Mesenchymal stem cell (in vitro differentiated cells and primary cell): ENCODE results near the gene PAQR4.

Experiments
- DNase-seq: peaks from one replicate; pipeline ENCODE4 v3.0.0-alpha.2; 2013
- H2AFZ ChIP-seq: one replicate; pipeline ENCODE4 v1.6.1; 2013; ENCODE audit warnings: low read depth, mild to moderate bottlenecking, control low read depth, inconsistent platforms, low read length, moderate library complexity
- H2AK5ac ChIP-seq: 2 replicates; pipeline ENCODE4 v1.6.1; 2013; ENCODE audit warnings: low read length, moderate library complexity, mild to moderate bottlenecking, inconsistent platforms; ENCODE audit not compliant: severe bottlenecking
- H2BK120ac ChIP-seq: one replicate; pipeline ENCODE4 v1.6.1; 2013; ENCODE audit warnings: low read depth, mild to moderate bottlenecking, inconsistent platforms, low read length, moderate library complexity
- H2BK12ac ChIP-seq, 2 experiments: one replicate each; pipeline ENCODE4 v1.6.1; 2013; ENCODE audit warnings: inconsistent platforms in 2 of 2, low read length in 2 of 2, mild to moderate bottlenecking in 2 of 2, moderate library complexity in 2 of 2, control low read depth in 1 of 2
- H2BK15ac ChIP-seq: one replicate; pipeline ENCODE4 v1.6.1; 2013; ENCODE audit warnings: mild to moderate bottlenecking, low read depth, inconsistent platforms; ENCODE audit not compliant: poor library complexity, severe bottlenecking
- H2BK5ac ChIP-seq: 2 replicates; pipeline ENCODE4 v1.6.1; 2013; ENCODE audit warnings: low read depth, mild to moderate bottlenecking, low read length, control low read depth, inconsistent platforms; ENCODE audit not compliant: poor library complexity, severe bottlenecking
- H3K14ac ChIP-seq, 2 experiments: one replicate each; pipeline ENCODE4 v1.6.1; 2013; ENCODE audit warnings: inconsistent platforms in 2 of 2, low read length in 2 of 2, control low read depth in 1 of 2, mild to moderate bottlenecking in 1 of 2, moderate library complexity in 1 of 2
- H3K18ac ChIP-seq, 2 experiments: one replicate each; pipeline ENCODE4 v1.6.1; 2013; ENCODE audit warnings: inconsistent platforms in 2 of 2, low read length in 2 of 2, control low read depth in 1 of 2, low read depth in 1 of 2, mild to moderate bottlenecking in 1 of 2
- H3K23ac ChIP-seq, 2 experiments: one replicate each; pipeline ENCODE4 v1.6.1; 2013; ENCODE audit warnings: inconsistent platforms in 2 of 2, low read length in 2 of 2, mild to moderate bottlenecking in 2 of 2, moderate library complexity in 2 of 2, control low read depth in 1 of 2
- H3K27ac ChIP-seq: 2 replicates; pipeline ENCODE4 v1.5.1; 2013; ENCODE audit warnings: mild to moderate bottlenecking, moderate library complexity, low read length, control low read depth, inconsistent platforms; ENCODE audit not compliant: poor library complexity, severe bottlenecking
- H3K27me3 ChIP-seq, 2 experiments: 2 replicates each; pipeline versions ENCODE4 v1.6.1 to v1.7.0; 2013; ENCODE audit warnings: low read length in 2 of 2, mild to moderate bottlenecking in 2 of 2, moderate library complexity in 2 of 2, control low read depth in 1 of 2, inconsistent platforms in 1 of 2; ENCODE audit not compliant: control insufficient read depth in 1 of 2, insufficient read depth in 1 of 2
- H3K36me3 ChIP-seq, 2 experiments: 2 replicates each; pipeline versions ENCODE4 v1.6.1 to v1.7.0; 2013; ENCODE audit warnings: low read length in 2 of 2, control low read depth in 1 of 2, inconsistent platforms in 1 of 2, low read depth in 1 of 2, mild to moderate bottlenecking in 1 of 2; ENCODE audit not compliant: insufficient read depth in 2 of 2, control insufficient read depth in 1 of 2
- H3K4ac ChIP-seq, 2 experiments: one replicate each; pipeline ENCODE4 v1.6.1; 2013; ENCODE audit warnings: inconsistent platforms in 2 of 2, low read length in 2 of 2, mild to moderate bottlenecking in 2 of 2, moderate library complexity in 2 of 2, control low read depth in 1 of 2, low read depth in 1 of 2
- H3K4me1 ChIP-seq: 2 replicates; pipeline ENCODE4 v1.6.1; 2013; ENCODE audit warnings: low read depth, low read length, control low read depth; ENCODE audit not compliant: control insufficient read depth, insufficient read depth
- H3K4me2 ChIP-seq: 2 replicates; pipeline ENCODE4 v1.6.1; 2013; ENCODE audit warnings: low read length, mild to moderate bottlenecking, inconsistent platforms; ENCODE audit not compliant: poor library complexity, severe bottlenecking
- H3K4me3 ChIP-seq, 2 experiments: 2 replicates each; pipeline versions ENCODE4 v1.5.1 to v1.7.0; 2013; ENCODE audit warnings: low read length in 2 of 2, mild to moderate bottlenecking in 2 of 2, control low read depth in 1 of 2, low read depth in 1 of 2; ENCODE audit not compliant: insufficient read depth in 1 of 2
- H3K79me1 ChIP-seq: replicated peaks from 2 replicates; pipeline ENCODE4 v1.6.1; 2013; ENCODE audit warnings: mild to moderate bottlenecking, control low read depth, low read length, inconsistent platforms; ENCODE audit not compliant: poor library complexity, severe bottlenecking
- H3K9ac ChIP-seq: 2 replicates; pipeline ENCODE4 v1.7.0; 2013; ENCODE audit warnings: mild to moderate bottlenecking, low read length, moderate library complexity
- H3K9me3 ChIP-seq: 2 replicates; pipeline ENCODE4 v1.7.0; 2013; ENCODE audit warnings: mild to moderate bottlenecking, low read length; ENCODE audit not compliant: control insufficient read depth
- H4K8ac ChIP-seq: one replicate; pipeline ENCODE4 v1.6.1; 2013; ENCODE audit warnings: inconsistent platforms, mild to moderate bottlenecking, low read length, moderate library complexity
- H4K91ac ChIP-seq: one replicate; pipeline ENCODE4 v1.6.1; 2013; ENCODE audit warnings: mild to moderate bottlenecking, low read length, inconsistent platforms
- whole genome bisulfite sequencing: methylation state at CpG from one replicate; pipeline ENCODE4 v1.1.7; 2013; ENCODE audit warnings: mixed read lengths; 5-methylcytosine and 5-hydroxymethylcytosine counted together

PAQR4 gene

GRCh38 chr16:2949705-2950352 is 19.3 kb upstream of the PAQR4 start:
- no peak overlapping the region for H3K23ac ChIP-seq
- DNase-seq = no peak
- no peak overlapping the region for H3K9ac ChIP-seq
- no peak overlapping the region for H4K91ac ChIP-seq
- H2AFZ ChIP-seq = no peak overlapping the region
- no peak overlapping the region for H3K4me3 ChIP-seq
- peaks cover 2% of the 10 kb centered on the region for H3K79me1 ChIP-seq
- H2BK5ac ChIP-seq = no peak overlapping the region
- no peak overlapping the region for H3K4ac ChIP-seq
- H3K36me3 ChIP-seq = peaks cover 29 to 30% of the 10 kb centered on the region in 2 experiments
- no peak overlapping the region for H2BK12ac ChIP-seq
- peaks cover 0 to 23% of the 10 kb centered on the region in 2 experiments for H3K27me3 ChIP-seq
- H2AK5ac ChIP-seq = no peak overlapping the region
- H2BK15ac ChIP-seq = no peak overlapping the region
- H3K4me2 ChIP-seq = no peak overlapping the region
- H2BK120ac ChIP-seq = no peak overlapping the region
- H3K4me1 ChIP-seq = peaks cover 2% of the 10 kb centered on the region
- no peak overlapping the region for H3K14ac ChIP-seq
- H3K9me3 ChIP-seq = no peaks in the 10 kb centered on the region
- H3K27ac ChIP-seq = no peak overlapping the region
- H4K8ac ChIP-seq = no peak overlapping the region
- WGBS = 96% methylated on average over 19 of the region's 19 CpGs
- H3K18ac ChIP-seq = no peak overlapping the region

- H2BK12ac ChIP-seq = no peak overlapping the region
- peaks cover 0 to 28% of the 10 kb centered on the region in 2 experiments for H3K27me3 ChIP-seq
- no peak overlapping the region for H3K4me3 ChIP-seq
- no peak overlapping the region for H2BK5ac ChIP-seq
- no peak for DNase-seq
- H3K36me3 ChIP-seq = peaks cover 29 to 30% of the 10 kb centered on the region in 2 experiments
- 96% methylated on average over 13 of the region's 13 CpGs for WGBS
- H3K9me3 ChIP-seq = no peaks in the 10 kb centered on the region
- H3K4me2 ChIP-seq = no peak overlapping the region
- H4K8ac ChIP-seq = no peak overlapping the region
- no peak overlapping the region for H3K4ac ChIP-seq
- H3K23ac ChIP-seq = no peak overlapping the region
- no peak overlapping the region for H3K18ac ChIP-seq
- no peak overlapping the region for H2BK120ac ChIP-seq
- no peak overlapping the region for H2AK5ac ChIP-seq
- H4K91ac ChIP-seq = no peak overlapping the region
- H3K9ac ChIP-seq = no peak overlapping the region
- no peak overlapping the region for H2BK15ac ChIP-seq
- peaks cover 2% of the 10 kb centered on the region for H3K4me1 ChIP-seq
- H3K14ac ChIP-seq = no peak overlapping the region
- peaks cover 2% of the 10 kb centered on the region for H3K79me1 ChIP-seq
- no peak overlapping the region for H3K27ac ChIP-seq
- no peak overlapping the region for H2AFZ ChIP-seq
Measured at GRCh38 chr16:2950353-2950724, 18.8 kb upstream of the PAQR4 start.

GRCh38 chr16:2950773-2951172 is 18.4 kb upstream of the PAQR4 start:
- Histone ChIP-seq H3K9me3 (no peaks in the 10 kb centered on the region), H3K79me1 (peaks cover 2% of the 10 kb centered on the region), H3K14ac (no peak overlapping the region), H4K8ac (no peak overlapping the region), H3K27ac (no peak overlapping the region), H3K4me2 (no peak overlapping the region), H2BK5ac (no peak overlapping the region), H3K4ac (no peak overlapping the region), H4K91ac (no peak overlapping the region), H2BK120ac (no peak overlapping the region), H3K27me3 (peaks cover 0 to 31% of the 10 kb centered on the region in 2 experiments), H3K23ac (no peak overlapping the region), H3K18ac (no peak overlapping the region), H3K4me3 (no peak overlapping the region), H2BK15ac (no peak overlapping the region), H3K36me3 (peaks cover 29 to 30% of the 10 kb centered on the region in 2 experiments), H3K9ac (no peak overlapping the region), H2AFZ (no peak overlapping the region), H2BK12ac (no peak overlapping the region), H3K4me1 (peaks cover 2% of the 10 kb centered on the region), H2AK5ac (no peak overlapping the region)
- no peak for DNase-seq
- 92% methylated on average over 16 of the region's 16 CpGs for WGBS

GRCh38 chr16:2952679-2953078 is 16.5 kb upstream of the PAQR4 start:
- Histone ChIP-seq H2BK15ac (no peak overlapping the region), H3K4me2 (no peak overlapping the region), H3K27ac (no peak overlapping the region), H3K4ac (no peak overlapping the region), H3K79me1 (peaks cover 2% of the 10 kb centered on the region), H3K9me3 (no peaks in the 10 kb centered on the region), H3K4me1 (peaks cover 2% of the 10 kb centered on the region), H2BK120ac (no peak overlapping the region), H3K27me3 (peaks cover 0 to 48% of the 10 kb centered on the region in 2 experiments), H2AFZ (no peak overlapping the region), H2BK5ac (no peak overlapping the region), H2BK12ac (no peak overlapping the region), H3K23ac (no peak overlapping the region), H3K14ac (no peak overlapping the region), H4K91ac (no peak overlapping the region), H3K4me3 (no peak overlapping the region), H3K36me3 (peaks cover 16 to 30% of the 10 kb centered on the region in 2 experiments), H2AK5ac (no peak overlapping the region), H3K18ac (no peak overlapping the region), H3K9ac (no peak overlapping the region), H4K8ac (no peak overlapping the region)
- no peak for DNase-seq
- WGBS = 94% methylated on average over 11 of the region's 11 CpGs
